ENCODE measurements around the gene TRIM25.

The TRIM25 gene

GRCh38 chr17:56919717-56920116, 5.9 kb upstream of the TRIM25 start:
- H3K27ac ChIP-seq (ENCODE audit: low read depth, low read length) = no peak overlapping the region

DNA sequence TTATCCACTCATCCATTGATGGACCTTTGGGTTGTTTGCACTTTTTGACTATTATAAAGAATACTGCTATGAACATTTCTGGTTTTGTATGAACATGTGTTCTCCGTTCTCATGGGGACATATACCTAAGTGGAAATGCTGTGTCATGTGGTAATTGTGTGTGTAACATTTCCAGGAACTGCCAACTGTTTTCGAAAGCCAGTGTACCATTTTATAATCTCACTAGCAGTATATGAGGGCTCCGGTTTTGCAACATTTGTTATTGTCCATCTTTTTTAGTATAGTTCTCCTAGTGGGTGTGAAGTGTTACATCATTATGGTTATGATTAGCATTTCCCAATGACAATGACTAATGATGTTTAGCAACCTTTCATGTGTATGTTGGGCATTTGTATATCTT, 5.1 kb upstream of the TRIM25 start:
- H3F3A ChIP-seq (ENCODE audit: insufficient read depth) = peaks cover 7% of the 10 kb centered on the region; the same call in 1 of the 2 replicates
- no peaks in the 10 kb centered on the region for H4K20me1 ChIP-seq (ENCODE audit: low read depth, low read length)
- no peaks in the 10 kb centered on the region for H3K9me3 ChIP-seq (ENCODE audit: insufficient read depth, low read length)
- no peak overlapping the region for H2AFZ ChIP-seq (ENCODE audit: low read depth, low read length, severe bottlenecking)
- no peaks in the 10 kb centered on the region for H3K27me3 ChIP-seq (ENCODE audit: low read length)
- TF ChIP-seq, protein P1, sequence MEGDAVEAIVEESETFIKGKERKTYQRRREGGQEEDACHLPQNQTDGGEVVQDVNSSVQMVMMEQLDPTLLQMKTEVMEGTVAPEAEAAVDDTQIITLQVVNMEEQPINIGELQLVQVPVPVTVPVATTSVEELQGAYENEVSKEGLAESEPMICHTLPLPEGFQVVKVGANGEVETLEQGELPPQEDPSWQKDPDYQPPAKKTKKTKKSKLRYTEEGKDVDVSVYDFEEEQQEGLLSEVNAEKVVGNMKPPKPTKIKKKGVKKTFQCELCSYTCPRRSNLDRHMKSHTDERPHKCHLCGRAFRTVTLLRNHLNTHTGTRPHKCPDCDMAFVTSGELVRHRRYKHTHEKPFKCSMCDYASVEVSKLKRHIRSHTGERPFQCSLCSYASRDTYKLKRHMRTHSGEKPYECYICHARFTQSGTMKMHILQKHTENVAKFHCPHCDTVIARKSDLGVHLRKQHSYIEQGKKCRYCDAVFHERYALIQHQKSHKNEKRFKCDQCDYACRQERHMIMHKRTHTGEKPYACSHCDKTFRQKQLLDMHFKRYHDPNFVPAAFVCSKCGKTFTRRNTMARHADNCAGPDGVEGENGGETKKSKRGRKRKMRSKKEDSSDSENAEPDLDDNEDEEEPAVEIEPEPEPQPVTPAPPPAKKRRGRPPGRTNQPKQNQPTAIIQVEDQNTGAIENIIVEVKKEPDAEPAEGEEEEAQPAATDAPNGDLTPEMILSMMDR (IDR thresholded peaks at IDR 0.05; ENCODE audit: insufficient read depth, low read length, poor library complexity, severe bottlenecking) = no peak
- TF ChIP-seq EZH2phosphoT487 (conservative IDR thresholded peaks at IDR 0.05; ENCODE audit: low read length) = no peak
- no peak overlapping the region for H3K4me2 ChIP-seq (ENCODE audit: low read depth, low read length, poor library complexity, severe bottlenecking)
- no peaks in the 10 kb centered on the region for H3K9me2 ChIP-seq (replicated peaks; ENCODE audit: insufficient read depth, low read length)
- no peaks in the 10 kb centered on the region for H3K36me3 ChIP-seq (ENCODE audit: low read length)
- H3K4me3 ChIP-seq (ENCODE audit: insufficient read depth, low read length, poor library complexity, severe bottlenecking) = no peak overlapping the region
- H3K27ac ChIP-seq (ENCODE audit: low read depth, low read length) = no peak overlapping the region
- no peaks in the 10 kb centered on the region for H3K79me2 ChIP-seq (ENCODE audit: insufficient read depth, low read length)
- H3K9ac ChIP-seq (ENCODE audit: low read length) = no peak overlapping the region

More at GRCh38 chr17:56919717-56920116, 5.9 kb upstream of the TRIM25 start:
- no peaks in the 10 kb centered on the region for H3K9me2 ChIP-seq (replicated peaks; ENCODE audit: insufficient read depth, low read length)
- no peak for TF ChIP-seq EZH2phosphoT487 (conservative IDR thresholded peaks at IDR 0.05; ENCODE audit: low read length)
- TF ChIP-seq, protein P1 (IDR thresholded peaks at IDR 0.05; ENCODE audit: insufficient read depth, low read length, poor library complexity, severe bottlenecking) = no peak
- H3K9me3 ChIP-seq (ENCODE audit: insufficient read depth, low read length) = no peaks in the 10 kb centered on the region
- no peak overlapping the region for H3K4me3 ChIP-seq (ENCODE audit: insufficient read depth, low read length, poor library complexity, severe bottlenecking)
- no peak overlapping the region for H3K9ac ChIP-seq (ENCODE audit: low read length)
- H3K4me2 ChIP-seq (ENCODE audit: low read depth, low read length, poor library complexity, severe bottlenecking) = no peak overlapping the region
- H2AFZ ChIP-seq (ENCODE audit: low read depth, low read length, severe bottlenecking) = no peak overlapping the region
- no peaks in the 10 kb centered on the region for H4K20me1 ChIP-seq (ENCODE audit: low read depth, low read length)
- no peaks in the 10 kb centered on the region for H3K27me3 ChIP-seq (ENCODE audit: low read length)
- H3F3A ChIP-seq (ENCODE audit: insufficient read depth) = peaks cover 6% of the 10 kb centered on the region; the same call in 1 of the 2 replicates
- H3K36me3 ChIP-seq (ENCODE audit: low read length) = no peaks in the 10 kb centered on the region
- H3K79me2 ChIP-seq (ENCODE audit: insufficient read depth, low read length) = no peaks in the 10 kb centered on the region

- Histone ChIP-seq H3K9me3 (ENCODE audit: insufficient read depth, low read length) (no peaks in the 10 kb centered on the region), H3K4me3 (ENCODE audit: insufficient read depth, low read length, poor library complexity, severe bottlenecking) (no peak overlapping the region), H2AFZ (ENCODE audit: low read depth, low read length, severe bottlenecking) (no peak overlapping the region), H4K20me1 (ENCODE audit: low read depth, low read length) (no peaks in the 10 kb centered on the region), H3K4me2 (ENCODE audit: low read depth, low read length, poor library complexity, severe bottlenecking) (no peak overlapping the region), H3K9ac (ENCODE audit: low read length) (no peak overlapping the region), H3K79me2 (ENCODE audit: insufficient read depth, low read length) (peaks cover 10% of the 10 kb centered on the region; the same call in 1 of the 2 replicates), H3F3A (ENCODE audit: insufficient read depth) (peaks cover 7% of the 10 kb centered on the region; the same call in 1 of the 2 replicates), H3K27me3 (ENCODE audit: low read length) (no peaks in the 10 kb centered on the region), H3K27ac (ENCODE audit: low read depth, low read length) (no peak overlapping the region), H3K9me2 (replicated peaks; ENCODE audit: insufficient read depth, low read length) (no peaks in the 10 kb centered on the region), H3K36me3 (ENCODE audit: low read length) (no peaks in the 10 kb centered on the region)
- TF ChIP-seq EZH2phosphoT487 (conservative IDR thresholded peaks at IDR 0.05; ENCODE audit: low read length) = no peak
- TF ChIP-seq, protein P1 (IDR thresholded peaks at IDR 0.05; ENCODE audit: insufficient read depth, low read length, poor library complexity, severe bottlenecking) = no peak
These were observed 3.9 kb upstream of the TRIM25 start for GRCh38 chr17:56917559-56918296.
